Measurements from ENCODE around the gene ELMOD3. TPM values are rescaled to one million over a fixed set of nuclear protein-coding genes. Genes with fewer than 3 reads are reported as not detected.

ELMOD3 gene
- total RNA-seq, 2 donors from 2014 or later, result 31.6 to 32.1 TPM

- WGBS, result 80% methylated on average over 12 of the region's 12 CpGs
- intact Hi-C loops (cut with DNase I), result loop anchor here (5.0 kb wide), 1 partner anchor 191 kb away; no protein-coding TSS in a partner anchor
Observed at GRCh38 chr2:85415980-85416650, 61.5 kb downstream of the ELMOD3 start.

GRCh38 chr2:85418132-85419008 lies 63.8 kb downstream of the ELMOD3 start, which contains the start of gene SH2D6:
TSS of gene SH2D6 (plus strand) at chr2:85418714. CDS start at chr2:85429466, 10,752 bp downstream.
- peak within 1 kb of the TSS; percentile 52 to 57 for H3K4me3 ChIP-seq
- 16% methylated on average over 57 of the region's 57 CpGs for WGBS
- no peaks in the 10 kb centered on the region for H3K36me3 ChIP-seq
- intact Hi-C loops (cut with DNase I), result loop anchor here (5.0 kb wide), 1 partner anchor 189 kb away; no protein-coding TSS in a partner anchor
- H3K4me1 ChIP-seq (replicated peaks), result peaks cover 25% of the 10 kb centered on the region
- DNase-seq (ENCODE audit: low spot score), result peak; percentile 73
- no peaks in the 10 kb centered on the region for H3K9me3 ChIP-seq
- TF ChIP-seq, protein P1, sequence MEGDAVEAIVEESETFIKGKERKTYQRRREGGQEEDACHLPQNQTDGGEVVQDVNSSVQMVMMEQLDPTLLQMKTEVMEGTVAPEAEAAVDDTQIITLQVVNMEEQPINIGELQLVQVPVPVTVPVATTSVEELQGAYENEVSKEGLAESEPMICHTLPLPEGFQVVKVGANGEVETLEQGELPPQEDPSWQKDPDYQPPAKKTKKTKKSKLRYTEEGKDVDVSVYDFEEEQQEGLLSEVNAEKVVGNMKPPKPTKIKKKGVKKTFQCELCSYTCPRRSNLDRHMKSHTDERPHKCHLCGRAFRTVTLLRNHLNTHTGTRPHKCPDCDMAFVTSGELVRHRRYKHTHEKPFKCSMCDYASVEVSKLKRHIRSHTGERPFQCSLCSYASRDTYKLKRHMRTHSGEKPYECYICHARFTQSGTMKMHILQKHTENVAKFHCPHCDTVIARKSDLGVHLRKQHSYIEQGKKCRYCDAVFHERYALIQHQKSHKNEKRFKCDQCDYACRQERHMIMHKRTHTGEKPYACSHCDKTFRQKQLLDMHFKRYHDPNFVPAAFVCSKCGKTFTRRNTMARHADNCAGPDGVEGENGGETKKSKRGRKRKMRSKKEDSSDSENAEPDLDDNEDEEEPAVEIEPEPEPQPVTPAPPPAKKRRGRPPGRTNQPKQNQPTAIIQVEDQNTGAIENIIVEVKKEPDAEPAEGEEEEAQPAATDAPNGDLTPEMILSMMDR (IDR thresholded peaks at IDR 0.05), result no peak
- TF ChIP-seq POLR2A (IDR thresholded peaks at IDR 0.05) (peak; percentile 63), POLR2AphosphoS5 (IDR thresholded peaks at IDR 0.05) (peak; percentile 77)
- no peaks in the 10 kb centered on the region for H3K27me3 ChIP-seq (replicated peaks; ENCODE audit: insufficient read depth)
- H3K27ac ChIP-seq, result peak within 1 kb of the TSS; percentile 89

More at GRCh38 chr2:85415980-85416650, 61.5 kb downstream of the ELMOD3 start:
- H3K4me1 ChIP-seq (replicated peaks), result peaks cover 19% of the 10 kb centered on the region
- DNase-seq (ENCODE audit: low spot score), result no peak
- H3K27me3 ChIP-seq (replicated peaks; ENCODE audit: insufficient read depth), result no peaks in the 10 kb centered on the region
- TF ChIP-seq POLR2AphosphoS5 (IDR thresholded peaks at IDR 0.05) (no peak), POLR2A (IDR thresholded peaks at IDR 0.05) (no peak)
- TF ChIP-seq, protein P1 (IDR thresholded peaks at IDR 0.05), result no peak
- H3K4me3 ChIP-seq, result no peak overlapping the region
- no peak overlapping the region for H3K27ac ChIP-seq
- no peaks in the 10 kb centered on the region for H3K36me3 ChIP-seq
- H3K9me3 ChIP-seq, result no peaks in the 10 kb centered on the region

- DNase-seq (ENCODE audit: low spot score), result no peak
- no peaks in the 10 kb centered on the region for H3K27me3 ChIP-seq (replicated peaks; ENCODE audit: insufficient read depth)
- no peaks in the 10 kb centered on the region for H3K36me3 ChIP-seq
- TF ChIP-seq POLR2AphosphoS5 (IDR thresholded peaks at IDR 0.05) (no peak), POLR2A (IDR thresholded peaks at IDR 0.05) (no peak)
- TF ChIP-seq, protein P1 (IDR thresholded peaks at IDR 0.05), result no peak
- peak overlapping the region; percentile 52 to 57 for H3K4me3 ChIP-seq
- H3K4me1 ChIP-seq (replicated peaks), result peaks cover 25% of the 10 kb centered on the region
- no peaks in the 10 kb centered on the region for H3K9me3 ChIP-seq
- WGBS, result 54% methylated on average over 16 of the region's 17 CpGs
- intact Hi-C loops (cut with DNase I), result loop anchor here (5.0 kb wide), 1 partner anchor 188 kb away; no protein-coding TSS in a partner anchor
- H3K27ac ChIP-seq, result peak overlapping the region; percentile 89
Observed at GRCh38 chr2:85419009-85419675, 64.6 kb downstream of the ELMOD3 start.

DNA sequence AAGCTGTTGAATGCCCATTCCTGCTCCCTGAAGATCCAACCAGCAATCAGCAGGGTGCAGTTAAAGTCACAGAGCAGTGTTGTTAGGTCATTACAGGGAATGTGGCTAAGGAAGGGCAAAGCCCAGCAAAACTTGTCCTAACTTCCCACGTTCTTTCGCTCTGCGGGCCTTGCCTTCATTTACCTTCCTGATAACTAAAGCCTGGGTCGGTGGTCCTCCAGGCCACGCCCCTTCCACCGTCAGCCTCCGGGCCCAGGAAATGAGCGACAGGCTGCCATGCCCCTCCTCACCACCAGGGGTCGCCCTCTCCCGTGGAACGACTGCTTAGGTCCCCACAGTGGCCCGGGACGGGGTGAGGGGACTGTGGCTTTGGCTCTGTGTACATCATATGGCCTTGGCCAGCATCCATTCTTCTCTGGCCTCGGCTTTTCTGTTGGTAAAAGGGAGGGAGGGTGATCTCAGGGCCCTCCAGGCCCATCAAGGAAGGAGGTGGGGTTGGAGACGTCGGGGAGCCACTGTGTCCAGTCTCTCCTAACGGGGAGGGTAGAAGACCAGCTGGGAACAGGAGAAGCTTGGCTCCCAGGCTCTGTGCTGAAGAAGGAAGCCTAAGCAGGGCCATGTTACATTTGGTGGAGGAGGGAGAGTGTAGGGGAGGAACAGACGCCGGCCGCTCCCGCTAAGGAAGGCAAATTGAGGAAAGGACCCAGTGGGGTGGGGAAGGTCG lies 66.1 kb downstream of the ELMOD3 start:
- intact Hi-C loops (cut with DNase I), result loop anchor here (2.0 kb wide), 1 partner anchor 132 kb away; no protein-coding TSS in a partner anchor
- H3K27ac ChIP-seq, result peak overlapping the region; percentile 90
- H3K27me3 ChIP-seq (replicated peaks; ENCODE audit: insufficient read depth), result no peaks in the 10 kb centered on the region
- TF ChIP-seq POLR2A (IDR thresholded peaks at IDR 0.05) (no peak), POLR2AphosphoS5 (IDR thresholded peaks at IDR 0.05) (peak; percentile 79)
- TF ChIP-seq, protein P1 (IDR thresholded peaks at IDR 0.05), result peak; percentile 100
- no peak overlapping the region for H3K4me3 ChIP-seq
- DNase-seq (ENCODE audit: low spot score), result peak; percentile 79
- H3K36me3 ChIP-seq, result no peaks in the 10 kb centered on the region
- no peaks in the 10 kb centered on the region for H3K9me3 ChIP-seq
- WGBS, result 15% methylated on average over 21 of the region's 22 CpGs
- H3K4me1 ChIP-seq (replicated peaks), result peaks cover 25% of the 10 kb centered on the region
